Kidney epithelial cell (primary cell): ENCODE data around the gene LCA5L. TPM values are rescaled to one million over a fixed set of nuclear protein-coding genes. Genes with fewer than 3 reads are reported as not detected.
A peak's percentile ranks its signal among the peaks of the same experiment; 100 is the strongest.

Experiments
- DNase-seq: peaks from one replicate; pipeline ENCODE4 v3.0.0-alpha.2; 2010; ENCODE audit warnings: low read depth
- H3K27me3 ChIP-seq: 2 replicates; pipeline ENCODE4 v1.6.0; 2011; ENCODE audit warnings: low read length; ENCODE audit not compliant: control insufficient read depth, insufficient read depth
- H3K36me3 ChIP-seq: 2 replicates; pipeline ENCODE4 v1.5.1; 2011; ENCODE audit warnings: low read length; ENCODE audit not compliant: control insufficient read depth, insufficient read depth
- H3K4me3 ChIP-seq: 2 replicates; pipeline ENCODE4 v1.5.1; 2011; ENCODE audit warnings: low read depth, mild to moderate bottlenecking, control low read depth, low read length
- total RNA-seq: library from RNA; depleted of rRNA; stranded (reverse); fragments of >200 nt; gene quantifications from 2 replicates; pipeline ENCODE4 v1.2.3, GENCODE V29; 2015
- TF ChIP-seq, protein P1 (sequence below): IDR thresholded peaks from 2 replicates; pipeline ENCODE4 v1.5.1; 2011; ENCODE audit warnings: mild to moderate bottlenecking, moderate library complexity, low read length, control low read depth, inconsistent platforms; ENCODE audit not compliant: insufficient read depth, poor library complexity, severe bottlenecking

The LCA5L gene
- total RNA-seq, 1 donor from 2014 or later: 2.0 TPM

- H3K36me3 ChIP-seq: no peaks in the 10 kb centered on the region
- H3K27me3 ChIP-seq: no peaks in the 10 kb centered on the region
- no peak overlapping the region for H3K4me3 ChIP-seq
- DNase-seq: no peak
- TF ChIP-seq, protein P1, sequence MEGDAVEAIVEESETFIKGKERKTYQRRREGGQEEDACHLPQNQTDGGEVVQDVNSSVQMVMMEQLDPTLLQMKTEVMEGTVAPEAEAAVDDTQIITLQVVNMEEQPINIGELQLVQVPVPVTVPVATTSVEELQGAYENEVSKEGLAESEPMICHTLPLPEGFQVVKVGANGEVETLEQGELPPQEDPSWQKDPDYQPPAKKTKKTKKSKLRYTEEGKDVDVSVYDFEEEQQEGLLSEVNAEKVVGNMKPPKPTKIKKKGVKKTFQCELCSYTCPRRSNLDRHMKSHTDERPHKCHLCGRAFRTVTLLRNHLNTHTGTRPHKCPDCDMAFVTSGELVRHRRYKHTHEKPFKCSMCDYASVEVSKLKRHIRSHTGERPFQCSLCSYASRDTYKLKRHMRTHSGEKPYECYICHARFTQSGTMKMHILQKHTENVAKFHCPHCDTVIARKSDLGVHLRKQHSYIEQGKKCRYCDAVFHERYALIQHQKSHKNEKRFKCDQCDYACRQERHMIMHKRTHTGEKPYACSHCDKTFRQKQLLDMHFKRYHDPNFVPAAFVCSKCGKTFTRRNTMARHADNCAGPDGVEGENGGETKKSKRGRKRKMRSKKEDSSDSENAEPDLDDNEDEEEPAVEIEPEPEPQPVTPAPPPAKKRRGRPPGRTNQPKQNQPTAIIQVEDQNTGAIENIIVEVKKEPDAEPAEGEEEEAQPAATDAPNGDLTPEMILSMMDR: no peak
These were observed 1.7 kb upstream of the LCA5L start for GRCh38 chr21:39447264-39447663.

GRCh38 chr21:39444421-39445180, 977 bp downstream of the LCA5L start:
- Histone ChIP-seq H3K36me3 (no peaks in the 10 kb centered on the region), H3K27me3 (no peaks in the 10 kb centered on the region), H3K4me3 (peak overlapping the region; percentile 79)
- TF ChIP-seq, protein P1: no peak
- no peak for DNase-seq

- TF ChIP-seq, protein P1: peak; percentile 90
- Histone ChIP-seq H3K36me3 (no peaks in the 10 kb centered on the region), H3K27me3 (no peaks in the 10 kb centered on the region), H3K4me3 (no peak overlapping the region)
- peak; percentile 53 for DNase-seq
These were observed 3.8 kb downstream of the LCA5L start for GRCh38 chr21:39441502-39442475.

- TF ChIP-seq, protein P1: no peak
- no peak for DNase-seq
- no peak overlapping the region for H3K4me3 ChIP-seq
These were observed 6.3 kb downstream of the LCA5L start for GRCh38 chr21:39439232-39439631.

GRCh38 chr21:39434950-39435349, 10.6 kb downstream of the LCA5L start:
- DNase-seq: no peak
- Histone ChIP-seq H3K4me3 (no peak overlapping the region), H3K27me3 (no peaks in the 10 kb centered on the region), H3K36me3 (no peaks in the 10 kb centered on the region)
- TF ChIP-seq, protein P1: no peak

More at GRCh38 chr21:39439232-39439631, 6.3 kb downstream of the LCA5L start:
- H3K36me3 ChIP-seq: no peaks in the 10 kb centered on the region
- no peaks in the 10 kb centered on the region for H3K27me3 ChIP-seq
